ENCODE data around the gene SLC25A1.
A peak's percentile ranks its signal among the peaks of the same experiment; 100 is the strongest.

Gene SLC25A1

GRCh38 chr22:19178657-19179496 lies at the start of gene SLC25A1:
TSS of gene SLC25A1 (minus strand) at chr22:19178736. CDS start at chr22:19178673, 63 bp downstream.
- DNase-seq = peak; percentile 80

GRCh38 chr22:19228179-19228578 lies 49.6 kb upstream of the SLC25A1 start:
- no peak for DNase-seq

GRCh38 chr22:19226428-19226827 lies 47.9 kb upstream of the SLC25A1 start:
- no peak for DNase-seq

GRCh38 chr22:19225560-19225959 lies 47.0 kb upstream of the SLC25A1 start:
- DNase-seq = no peak

GRCh38 chr22:19224985-19225384 lies 46.4 kb upstream of the SLC25A1 start:
- DNase-seq = no peak

GRCh38 chr22:19224557-19224956 lies 46.0 kb upstream of the SLC25A1 start:
- no peak for DNase-seq

GRCh38 chr22:19223617-19224016 lies 45.1 kb upstream of the SLC25A1 start:
- no peak for DNase-seq

GRCh38 chr22:19223110-19223509 lies 44.6 kb upstream of the SLC25A1 start:
- DNase-seq = no peak

GRCh38 chr22:19222242-19223005 lies 43.9 kb upstream of the SLC25A1 start:
- no peak for DNase-seq

- DNase-seq = no peak
Measured at GRCh38 chr22:19220867-19221266, 42.3 kb upstream of the SLC25A1 start.

- DNase-seq = no peak
Measured at GRCh38 chr22:19218541-19219233, 40.2 kb upstream of the SLC25A1 start.

- no peak for DNase-seq
Measured at GRCh38 chr22:19216579-19216978, 38.0 kb upstream of the SLC25A1 start.

- DNase-seq = no peak
Measured at GRCh38 chr22:19215360-19215759, 36.8 kb upstream of the SLC25A1 start.

- DNase-seq = no peak
Measured at GRCh38 chr22:19214078-19214473, 35.5 kb upstream of the SLC25A1 start.

- DNase-seq = no peak
Measured at GRCh38 chr22:19213442-19214077, 35.0 kb upstream of the SLC25A1 start.

GRCh38 chr22:19213001-19213400 lies 34.5 kb upstream of the SLC25A1 start:
- no peak for DNase-seq

GRCh38 chr22:19212302-19212870 lies 33.9 kb upstream of the SLC25A1 start:
- DNase-seq = no peak

GRCh38 chr22:19210188-19210587 lies 31.7 kb upstream of the SLC25A1 start:
- DNase-seq = no peak

- DNase-seq = no peak
Measured at GRCh38 chr22:19208287-19208847, 29.8 kb upstream of the SLC25A1 start.

- DNase-seq = no peak
Measured at GRCh38 chr22:19207884-19208283, 29.3 kb upstream of the SLC25A1 start.

- DNase-seq = no peak
Measured at GRCh38 chr22:19207401-19207808, 28.9 kb upstream of the SLC25A1 start.

GRCh38 chr22:19206287-19206686 lies 27.8 kb upstream of the SLC25A1 start:
- no peak for DNase-seq
